Activated CD8-positive, alpha-beta T cell treated with anti-CD3 and anti-CD28 coated beads for 36 hours (primary cell): ENCODE data around the gene SFI1. TPM values are rescaled to one million over a fixed set of nuclear protein-coding genes. Genes with fewer than 3 reads are reported as not detected.

Experiments
- ATAC-seq: fragments of 200-7000 bp; cut with Tn5 transposase; one replicate; pipeline ENCODE4 v1.10.0; 2021; ENCODE audit warnings: mild to moderate bottlenecking, moderate library complexity
- CTCF ChIA-PET: fragments of 350-600 bp; sonication (Branson Sonifier 250); formaldehyde crosslinking; loops from one replicate; lab custom pipeline; 2021; ENCODE audit warnings: antibody characterized with exemption; lab: Charles Lee
- POLR2A ChIA-PET: fragments of 350-600 bp; sonication (Branson Sonifier 250); formaldehyde crosslinking; loops from one replicate; lab custom pipeline; 2021; ENCODE audit warnings: antibody characterized with exemption; lab: Charles Lee
- DNase-seq: peaks from one replicate; pipeline ENCODE4 v3.0.0-alpha.2; 2020
- H3K27ac Mint-ChIP-seq: one replicate; pipeline ENCODE4 v1.8.0; 2021; ENCODE audit warnings: mild to moderate bottlenecking, mixed read lengths
- H3K27me3 Mint-ChIP-seq: one replicate; pipeline ENCODE4 v1.8.0; 2021; ENCODE audit warnings: mixed read lengths
- H3K36me3 Mint-ChIP-seq: one replicate; pipeline ENCODE4 v1.8.0; 2021; ENCODE audit warnings: low read depth, mixed read lengths
- H3K4me1 Mint-ChIP-seq: one replicate; pipeline ENCODE4 v1.8.0; 2021; ENCODE audit warnings: low read depth, mixed read lengths
- H3K4me3 Mint-ChIP-seq: one replicate; pipeline ENCODE4 v1.8.0; 2021; ENCODE audit warnings: mild to moderate bottlenecking, moderate library complexity, mixed read lengths
- H3K9me3 Mint-ChIP-seq: one replicate; pipeline ENCODE4 v1.8.0; 2021; ENCODE audit warnings: mixed read lengths
- intact Hi-C: fragments of 100-400 bp; cut with micrococcal nuclease; formaldehyde crosslinking; loops from one replicate; pipeline ENCODE4 v1.10.0; 2022
- total RNA-seq, 2 experiments: library from RNA; stranded (reverse); gene quantifications; one replicate each; pipeline ENCODE4 v1.2.3, GENCODE V29; 2021
- TF ChIP-seq, protein P1 (sequence below): fragments of 200-600 bp; IDR thresholded peaks from one replicate; pipeline ENCODE4 v1.8.0; 2022; ENCODE audit warnings: antibody characterized with exemption, mild to moderate bottlenecking

SFI1 gene
- total RNA-seq, 2 experiments from 2014 or later, result 273 to 274 TPM

- TF ChIP-seq, protein P1, sequence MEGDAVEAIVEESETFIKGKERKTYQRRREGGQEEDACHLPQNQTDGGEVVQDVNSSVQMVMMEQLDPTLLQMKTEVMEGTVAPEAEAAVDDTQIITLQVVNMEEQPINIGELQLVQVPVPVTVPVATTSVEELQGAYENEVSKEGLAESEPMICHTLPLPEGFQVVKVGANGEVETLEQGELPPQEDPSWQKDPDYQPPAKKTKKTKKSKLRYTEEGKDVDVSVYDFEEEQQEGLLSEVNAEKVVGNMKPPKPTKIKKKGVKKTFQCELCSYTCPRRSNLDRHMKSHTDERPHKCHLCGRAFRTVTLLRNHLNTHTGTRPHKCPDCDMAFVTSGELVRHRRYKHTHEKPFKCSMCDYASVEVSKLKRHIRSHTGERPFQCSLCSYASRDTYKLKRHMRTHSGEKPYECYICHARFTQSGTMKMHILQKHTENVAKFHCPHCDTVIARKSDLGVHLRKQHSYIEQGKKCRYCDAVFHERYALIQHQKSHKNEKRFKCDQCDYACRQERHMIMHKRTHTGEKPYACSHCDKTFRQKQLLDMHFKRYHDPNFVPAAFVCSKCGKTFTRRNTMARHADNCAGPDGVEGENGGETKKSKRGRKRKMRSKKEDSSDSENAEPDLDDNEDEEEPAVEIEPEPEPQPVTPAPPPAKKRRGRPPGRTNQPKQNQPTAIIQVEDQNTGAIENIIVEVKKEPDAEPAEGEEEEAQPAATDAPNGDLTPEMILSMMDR, result peak; percentile 71
- Mint-ChIP-seq H3K4me3 (no peak overlapping the region), H3K9me3 (no peaks in the 10 kb centered on the region), H3K36me3 (peaks cover 46% of the 10 kb centered on the region), H3K4me1 (peaks cover 10% of the 10 kb centered on the region), H3K27me3 (no peaks in the 10 kb centered on the region), H3K27ac (peak overlapping the region; percentile 54)
- DNase-seq, result peak; percentile 78
- peak; percentile 95 for ATAC-seq
- intact Hi-C loops, result no loop called here
- POLR2A ChIA-PET, result interaction anchor here (0.6 to 1.2 kb wide), 2 partner anchors 35 to 41 kb away, joined by 3 to 4 read pairs; no protein-coding TSS in a partner anchor
- CTCF ChIA-PET, result interaction anchor here (0.5 to 1.5 kb wide), 8 partner anchors 10 to 110 kb away, joined by 3 to 12 read pairs (median 4); partner anchors contain the start of gene PISD
Measured at GRCh38 chr22:31561238-31561887, 65.0 kb downstream of the SFI1 start.

- DNase-seq, result no peak
- Mint-ChIP-seq H3K4me1 (peaks cover 7% of the 10 kb centered on the region), H3K9me3 (no peaks in the 10 kb centered on the region), H3K27me3 (no peaks in the 10 kb centered on the region), H3K27ac (peak overlapping the region; percentile 17), H3K36me3 (peaks cover 42% of the 10 kb centered on the region), H3K4me3 (no peak overlapping the region)
- ChIA-PET CTCF (interaction anchor here (0.5 to 1.5 kb wide), 8 partner anchors 9 to 110 kb away, joined by 3 to 12 read pairs (median 4); partner anchors contain the start of gene PISD), POLR2A (interaction anchor here (1.2 kb wide), 1 partner anchor 35 kb away, joined by 4 read pairs; no protein-coding TSS in a partner anchor)
- TF ChIP-seq, protein P1, result no peak
- no peak for ATAC-seq
- intact Hi-C loops, result no loop called here
Measured at GRCh38 chr22:31561970-31562369, 65.6 kb downstream of the SFI1 start.

GRCh38 chr22:31566484-31566883 lies 70.1 kb downstream of the SFI1 start:
- POLR2A ChIA-PET, result interaction anchor here (0.6 kb wide), 1 partner anchor 131 kb away, joined by 3 read pairs; no protein-coding TSS in a partner anchor
- TF ChIP-seq, protein P1, result no peak
- H3K27me3 Mint-ChIP-seq, result no peaks in the 10 kb centered on the region

DNA sequence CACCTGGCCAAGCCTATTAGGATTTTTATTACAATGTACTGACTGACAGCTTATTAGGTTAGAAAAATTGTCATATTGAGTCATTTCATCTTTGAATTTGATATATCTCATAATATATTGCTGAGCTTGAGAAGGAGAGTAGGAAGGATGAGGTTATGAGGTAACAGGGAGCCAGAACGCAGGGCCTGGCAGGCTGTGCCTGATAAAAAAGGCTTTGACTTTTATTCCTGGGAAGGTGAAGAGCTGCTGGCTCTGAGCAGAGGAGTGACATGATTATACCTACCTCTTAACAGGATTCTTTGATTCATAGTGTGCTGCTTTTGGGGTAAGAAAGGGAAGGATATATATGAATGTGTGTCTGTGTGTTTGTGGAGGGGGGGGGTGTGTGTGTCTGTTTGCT lies 70.9 kb downstream of the SFI1 start:
- H3K4me3 Mint-ChIP-seq, result no peak overlapping the region
- H3K27ac Mint-ChIP-seq, result peak overlapping the region; percentile 0
- no peaks in the 10 kb centered on the region for H3K9me3 Mint-ChIP-seq
- H3K4me1 Mint-ChIP-seq, result peaks cover 4% of the 10 kb centered on the region
- ChIA-PET POLR2A (interaction anchor here (0.6 to 0.8 kb wide), 3 partner anchors 30 to 220 kb away, joined by 3 read pairs; no protein-coding TSS in a partner anchor), CTCF (interaction anchor here (1.0 kb wide), 1 partner anchor 10 kb away, joined by 3 read pairs; no protein-coding TSS in a partner anchor)
- DNase-seq (no peak), ATAC-seq (no peak)
- H3K27me3 Mint-ChIP-seq, result no peaks in the 10 kb centered on the region
- intact Hi-C loops, result no loop called here
- H3K36me3 Mint-ChIP-seq, result peaks cover 40% of the 10 kb centered on the region
- TF ChIP-seq, protein P1, result no peak

More at GRCh38 chr22:31566484-31566883, 70.1 kb downstream of the SFI1 start:
- CTCF ChIA-PET, result interaction anchor here (1.0 kb wide), 1 partner anchor 10 kb away, joined by 3 read pairs; no protein-coding TSS in a partner anchor
- H3K4me1 Mint-ChIP-seq, result peaks cover 4% of the 10 kb centered on the region
- H3K4me3 Mint-ChIP-seq, result no peak overlapping the region
- no peak for DNase-seq
- H3K27ac Mint-ChIP-seq, result no peak overlapping the region
- intact Hi-C loops, result no loop called here
- H3K9me3 Mint-ChIP-seq, result no peaks in the 10 kb centered on the region
- ATAC-seq, result no peak
- H3K36me3 Mint-ChIP-seq, result peaks cover 41% of the 10 kb centered on the region

- Mint-ChIP-seq H3K9me3 (no peaks in the 10 kb centered on the region), H3K27ac (no peak overlapping the region), H3K36me3 (peaks cover 40% of the 10 kb centered on the region), H3K27me3 (no peaks in the 10 kb centered on the region), H3K4me3 (no peak overlapping the region), H3K4me1 (peaks cover 4% of the 10 kb centered on the region)
- TF ChIP-seq, protein P1, result no peak
- no peak for DNase-seq
- intact Hi-C loops, result no loop called here
- ChIA-PET CTCF (no interaction called here), POLR2A (interaction anchor here (0.8 kb wide), 1 partner anchor 220 kb away, joined by 3 read pairs; no protein-coding TSS in a partner anchor)
- ATAC-seq, result no peak
Measured at GRCh38 chr22:31567702-31568101, 71.4 kb downstream of the SFI1 start.
